GM18519 (cell line): ENCODE measurements around the gene USF2.

Source experiments
- ATAC-seq: cut with Tn5 transposase; IDR thresholded peaks from one replicate; pipeline ENCODE4 v1.9.1; 2021; ENCODE audit warnings: mild to moderate bottlenecking, moderate library complexity; ENCODE audit not compliant: unreplicated experiment, low FRiP score

Gene USF2

GRCh38 chr19:35296644-35297514 lies 28.1 kb downstream of the USF2 start:
- ATAC-seq: no peak

DNA sequence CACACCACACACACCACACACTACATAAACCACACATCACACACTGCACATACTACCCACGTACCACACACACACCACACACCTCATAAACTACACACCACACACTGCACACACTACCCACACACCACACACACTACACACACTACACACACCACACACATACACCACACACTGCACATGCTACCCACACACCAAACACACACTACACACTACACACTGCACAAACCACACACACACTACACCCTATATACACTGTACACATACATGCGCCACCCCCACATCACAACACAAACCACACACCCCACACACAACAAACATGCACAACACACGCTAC lies 28.7 kb downstream of the USF2 start:
- ATAC-seq: no peak

DNA sequence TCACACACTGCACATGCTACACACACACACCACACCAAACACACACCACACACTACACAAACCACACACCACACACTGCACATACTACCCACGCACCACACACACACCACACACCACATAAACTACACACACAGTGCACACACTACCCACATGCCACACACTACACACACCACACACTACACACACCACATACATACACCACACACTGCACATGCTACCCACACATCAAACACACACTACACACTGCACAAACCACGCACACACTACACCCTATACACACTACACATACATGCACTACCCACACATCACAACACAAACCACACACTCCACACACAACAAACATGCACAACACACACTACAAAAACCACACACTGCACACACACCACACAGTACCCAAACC lies 29.2 kb downstream of the USF2 start:
- ATAC-seq: no peak

DNA sequence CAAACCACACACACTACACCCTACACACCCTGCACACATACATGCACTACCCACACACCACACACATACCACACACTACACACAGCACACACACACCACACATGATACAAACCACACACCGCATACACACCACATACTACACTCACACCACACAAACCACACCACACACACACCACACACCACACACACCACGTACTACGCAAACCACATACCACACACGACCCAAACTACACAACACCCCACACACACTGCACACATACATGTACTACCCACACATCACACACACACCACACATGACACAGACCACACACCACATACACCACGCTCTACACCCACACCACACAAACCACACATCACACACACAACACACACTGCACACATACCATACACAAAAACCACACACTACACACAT lies 29.8 kb downstream of the USF2 start:
- ATAC-seq: no peak

- ATAC-seq: no peak
These were observed 31.0 kb downstream of the USF2 start for GRCh38 chr19:35299523-35300338.

DNA sequence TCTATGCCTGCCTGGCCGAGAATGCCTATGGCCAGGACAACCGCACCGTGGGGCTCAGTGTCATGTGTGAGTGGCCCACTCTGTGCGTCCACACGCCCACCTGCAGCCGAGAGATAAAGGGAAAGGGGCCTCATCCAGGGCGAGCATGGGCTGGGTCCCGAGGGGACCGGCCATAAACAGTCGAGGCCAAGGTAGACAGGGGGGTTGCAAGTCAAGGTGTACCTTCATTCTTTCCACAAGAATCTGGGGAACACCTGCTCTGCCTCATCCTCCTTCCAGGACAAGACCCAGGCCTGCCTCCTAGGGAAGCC lies 31.5 kb downstream of the USF2 start:
- no peak for ATAC-seq

DNA sequence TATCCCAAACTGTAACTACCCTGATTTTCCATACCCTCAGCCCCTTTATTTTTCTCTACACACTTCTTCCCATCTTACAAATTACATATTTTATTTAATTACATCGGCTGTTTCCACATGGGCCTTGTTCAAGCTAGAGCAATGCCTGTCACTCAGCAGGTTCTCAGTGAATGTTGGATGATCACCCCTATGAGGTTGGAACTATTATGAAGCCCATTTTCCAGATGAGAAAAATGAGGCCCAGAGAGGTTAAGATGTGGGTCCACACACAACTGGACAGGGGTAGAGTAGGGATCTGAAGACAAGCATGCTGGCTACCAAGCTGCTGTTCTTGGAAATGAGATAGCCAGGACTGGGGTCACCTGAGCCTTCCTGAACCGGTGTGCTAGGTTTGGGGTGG lies 33.2 kb downstream of the USF2 start:
- ATAC-seq: no peak

DNA sequence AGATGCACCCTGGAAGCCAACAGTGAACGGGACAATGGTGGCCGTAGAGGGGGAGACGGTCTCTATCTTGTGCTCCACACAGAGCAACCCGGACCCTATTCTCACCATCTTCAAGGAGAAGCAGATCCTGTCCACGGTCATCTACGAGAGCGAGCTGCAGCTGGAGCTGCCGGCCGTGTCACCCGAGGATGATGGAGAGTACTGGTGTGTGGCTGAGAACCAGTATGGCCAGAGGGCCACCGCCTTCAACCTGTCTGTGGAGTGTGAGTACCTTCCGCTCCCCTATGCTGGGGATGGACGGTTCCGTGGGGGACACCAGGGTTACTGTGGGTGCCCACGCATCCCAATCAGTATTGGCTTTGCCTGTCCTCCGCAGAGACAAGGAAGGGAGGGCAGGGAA lies 33.7 kb downstream of the USF2 start:
- no peak for ATAC-seq

DNA sequence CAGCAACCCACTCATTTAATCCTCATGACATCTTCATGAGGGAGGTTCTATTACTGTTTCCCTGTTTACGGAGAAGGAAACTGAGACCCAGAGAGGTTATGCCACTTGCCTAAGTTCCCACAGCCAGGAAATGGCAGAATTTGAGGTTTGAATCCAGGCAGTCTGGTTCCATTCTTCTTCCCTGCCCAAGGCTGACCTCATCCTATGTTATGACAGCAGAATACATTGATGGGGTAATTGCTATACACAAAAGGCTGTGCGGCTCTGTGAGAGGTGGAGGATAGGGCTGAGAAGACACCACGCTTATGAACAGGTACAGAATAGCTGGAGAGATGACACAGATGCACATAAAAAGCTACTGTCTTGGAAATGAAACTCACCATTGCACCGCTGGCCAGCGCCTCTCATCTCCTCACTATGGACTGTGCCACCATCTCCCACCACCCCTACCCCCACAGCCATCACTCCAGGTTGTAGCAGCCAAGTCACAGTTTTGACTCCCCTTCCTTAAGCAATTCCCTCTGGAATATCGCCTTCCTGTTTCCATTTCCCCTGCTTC lies 34.7 kb downstream of the USF2 start:
- no peak for ATAC-seq

DNA sequence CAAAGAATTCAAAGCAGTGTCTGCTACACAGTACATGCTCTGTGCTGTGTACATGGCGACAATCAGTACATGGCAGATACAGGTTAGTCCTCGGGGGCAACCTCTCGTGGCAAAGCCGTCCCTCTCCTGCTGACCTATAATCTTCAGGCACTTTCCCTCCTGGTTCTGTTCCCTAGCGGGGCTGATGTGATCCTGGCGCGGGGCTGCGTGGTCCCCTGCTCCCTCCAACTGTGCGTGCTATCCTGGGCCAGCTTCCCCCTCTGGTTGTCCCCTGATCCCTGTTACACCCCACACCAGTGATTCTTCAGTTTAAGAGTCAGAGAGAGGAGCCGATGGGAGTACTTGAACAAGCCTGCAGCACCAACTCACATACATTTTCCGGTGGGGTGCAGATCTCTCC lies 35.3 kb downstream of the USF2 start:
- no peak for ATAC-seq

GRCh38 chr19:35305181-35305580 lies 36.4 kb downstream of the USF2 start:
- no peak for ATAC-seq

GRCh38 chr19:35306473-35307246 lies 37.9 kb downstream of the USF2 start:
- no peak for ATAC-seq

DNA sequence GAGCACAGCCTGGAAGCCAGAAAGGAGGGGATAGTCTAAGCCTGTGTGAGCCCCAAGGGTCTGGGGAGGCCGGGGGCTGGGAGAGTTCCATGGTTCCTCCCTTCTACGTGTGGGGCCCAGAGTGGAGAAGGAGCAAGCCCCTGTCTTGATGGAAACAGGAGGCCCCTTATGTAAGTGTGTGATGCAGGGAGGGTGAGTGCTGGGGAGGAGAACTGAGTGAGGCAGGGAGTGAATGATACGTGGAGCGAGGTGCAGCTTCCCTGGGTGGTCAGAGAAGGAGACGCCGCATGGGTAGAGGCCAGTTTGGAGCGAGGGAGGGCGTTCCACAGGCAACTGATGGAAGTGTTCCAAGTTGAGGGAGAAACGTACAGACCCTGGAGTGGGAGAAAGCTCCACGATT lies 39.2 kb downstream of the USF2 start:
- no peak for ATAC-seq

GRCh38 chr19:35308910-35309309 lies 40.1 kb downstream of the USF2 start:
- ATAC-seq: no peak

DNA sequence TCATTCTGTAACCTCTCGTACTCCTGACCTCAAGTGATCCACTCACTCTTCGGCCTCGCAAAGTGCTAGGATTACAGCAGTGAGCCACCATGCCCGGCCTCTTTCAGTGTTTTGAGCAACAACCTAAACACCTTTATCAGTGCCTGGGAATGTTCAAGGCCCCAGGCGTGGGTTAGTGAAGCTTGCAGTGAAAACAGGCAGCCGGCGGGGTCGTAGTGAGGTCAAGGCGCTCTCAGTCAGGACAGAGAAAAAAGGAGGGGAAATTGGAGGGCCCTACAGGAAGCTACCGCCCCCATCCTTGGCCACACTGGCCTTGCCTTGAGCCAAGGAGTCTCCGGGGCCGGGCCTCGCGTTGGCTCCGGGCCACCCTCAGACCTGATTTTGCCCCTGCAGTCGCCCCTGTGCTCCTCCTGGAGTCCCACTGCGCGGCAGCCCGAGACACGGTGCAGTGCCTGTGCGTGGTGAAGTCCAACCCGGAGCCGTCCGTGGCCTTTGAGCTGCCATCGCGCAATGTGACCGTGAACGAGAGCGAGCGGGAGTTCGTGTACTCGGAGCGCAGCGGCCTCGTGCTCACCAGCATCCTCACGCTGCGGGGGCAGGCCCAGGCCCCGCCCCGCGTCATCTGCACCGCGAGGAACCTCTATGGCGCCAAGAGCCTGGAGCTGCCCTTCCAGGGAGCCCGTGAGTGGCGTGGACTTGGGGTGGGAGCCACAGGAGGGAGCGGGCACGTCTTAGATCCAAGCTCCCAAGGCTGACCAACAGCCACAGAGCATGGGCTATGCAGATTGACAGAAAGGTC lies 40.9 kb downstream of the USF2 start:
- ATAC-seq: no peak

DNA sequence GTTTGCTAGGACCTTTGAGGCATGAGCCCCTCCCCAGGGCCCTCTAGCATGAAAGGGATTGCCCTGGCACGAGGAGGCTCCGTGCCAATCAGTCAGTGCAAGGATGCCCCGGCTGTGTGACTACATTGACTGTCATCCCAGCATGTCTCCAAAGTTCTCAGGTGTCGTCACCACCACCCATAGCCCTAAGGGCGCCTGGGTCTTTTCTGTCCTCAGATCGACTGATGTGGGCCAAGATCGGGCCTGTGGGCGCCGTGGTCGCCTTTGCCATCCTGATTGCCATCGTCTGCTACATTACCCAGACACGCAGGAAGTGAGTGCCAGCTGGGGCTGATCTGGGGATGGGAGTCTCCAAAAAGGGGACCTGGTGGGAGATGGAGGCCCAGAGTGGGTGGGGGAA lies 41.6 kb downstream of the USF2 start:
- no peak for ATAC-seq

DNA sequence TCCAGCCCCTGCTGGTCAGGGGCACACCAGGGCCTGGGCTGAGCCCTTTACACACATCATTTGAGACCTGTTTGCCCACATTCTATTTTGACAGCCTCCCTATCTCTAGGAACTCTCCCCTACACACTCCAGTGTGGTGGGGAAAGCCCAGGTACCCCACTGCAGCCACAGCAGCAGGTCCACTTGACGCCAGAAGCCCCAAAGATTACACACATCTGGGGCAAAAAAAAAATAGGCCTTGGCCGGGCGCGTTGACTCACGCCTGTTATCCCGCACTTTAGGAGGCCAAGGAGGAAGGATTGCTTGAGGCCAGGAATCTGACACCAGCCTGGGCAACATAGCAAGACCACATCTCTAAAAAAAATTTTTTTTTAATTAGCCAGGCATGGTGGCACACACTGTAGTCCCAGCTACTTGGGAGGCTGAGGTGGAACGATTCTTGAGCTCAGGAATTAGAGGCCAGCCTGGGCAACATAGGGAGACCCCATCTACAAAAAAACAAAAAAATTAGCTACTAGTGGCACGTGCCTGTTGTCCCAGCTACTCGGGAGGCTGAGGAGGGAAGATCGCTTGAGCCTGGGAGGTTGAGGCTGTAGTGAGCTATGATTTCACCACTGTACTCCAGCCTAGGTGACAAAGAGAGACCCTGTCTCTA lies 42.2 kb downstream of the USF2 start:
- ATAC-seq: no peak

DNA sequence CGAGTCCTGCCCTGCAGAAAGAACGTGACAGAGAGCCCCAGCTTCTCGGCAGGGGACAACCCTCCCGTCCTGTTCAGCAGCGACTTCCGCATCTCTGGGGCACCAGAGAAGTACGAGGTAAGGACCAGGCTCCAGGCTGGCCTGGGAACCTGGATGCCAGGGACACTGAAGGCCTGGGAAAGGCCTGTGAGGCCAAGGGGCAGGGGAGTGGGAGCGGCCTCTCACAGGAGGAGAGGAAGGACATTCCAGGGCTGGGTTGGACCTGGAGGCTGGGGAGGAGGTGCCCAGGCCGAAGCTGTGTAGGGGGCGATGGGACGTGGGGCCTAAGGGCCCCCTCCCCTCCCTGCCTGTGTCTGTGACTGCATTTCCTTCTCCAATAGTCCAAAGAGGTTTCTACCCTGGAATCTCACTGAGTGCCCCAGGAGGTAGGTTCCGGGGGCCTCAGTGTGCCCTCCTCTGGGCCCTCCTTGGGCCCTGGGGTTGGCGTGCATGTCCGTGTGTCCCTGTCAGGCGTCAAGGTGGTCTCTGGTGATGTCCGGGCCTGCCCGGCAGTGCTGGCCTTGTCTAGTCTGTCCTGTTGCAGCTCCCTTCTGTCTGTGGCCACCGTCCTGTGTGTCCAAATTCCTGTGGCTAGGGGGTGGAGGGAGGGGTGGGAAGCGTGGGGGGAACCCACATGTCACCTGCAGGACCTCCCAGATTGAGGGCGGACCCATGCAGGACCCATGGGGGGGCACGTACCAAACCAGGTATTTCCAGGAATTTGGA lies 43.3 kb downstream of the USF2 start:
- ATAC-seq: no peak

DNA sequence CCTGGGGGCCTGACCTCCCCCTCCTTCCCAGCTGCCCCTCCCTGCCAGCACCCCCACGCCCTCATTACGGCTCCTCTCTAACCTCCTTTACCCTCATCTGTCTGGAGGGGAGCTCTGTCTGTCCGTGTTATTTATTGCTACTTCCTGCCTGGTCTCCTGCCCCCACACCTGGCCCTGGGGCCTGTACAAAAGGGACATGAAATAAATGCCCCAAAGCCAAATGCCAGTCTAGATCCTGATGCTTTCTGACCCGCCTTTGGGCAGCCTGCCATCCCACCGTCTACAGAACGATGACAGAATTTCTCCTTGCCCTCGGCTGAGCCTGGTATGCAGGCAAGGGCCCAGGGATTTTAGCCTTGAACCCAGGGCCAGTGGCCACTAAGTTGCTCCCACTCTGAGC lies 44.8 kb downstream of the USF2 start:
- no peak for ATAC-seq
